ENCODE data around the gene CSF3. TPM values are rescaled to one million over a fixed set of nuclear protein-coding genes. Genes with fewer than 3 reads are reported as not detected.
A peak's percentile ranks its signal among the peaks of the same experiment; 100 is the strongest.

Gene CSF3
- total and polyA plus RNA-seq, 2 of the 13 experiments (the other 11 are each of a cell fraction or from before 2014, with no cell fraction given) = 0.09 TPM; not detected in 1

- TF ChIP-seq, protein P1, sequence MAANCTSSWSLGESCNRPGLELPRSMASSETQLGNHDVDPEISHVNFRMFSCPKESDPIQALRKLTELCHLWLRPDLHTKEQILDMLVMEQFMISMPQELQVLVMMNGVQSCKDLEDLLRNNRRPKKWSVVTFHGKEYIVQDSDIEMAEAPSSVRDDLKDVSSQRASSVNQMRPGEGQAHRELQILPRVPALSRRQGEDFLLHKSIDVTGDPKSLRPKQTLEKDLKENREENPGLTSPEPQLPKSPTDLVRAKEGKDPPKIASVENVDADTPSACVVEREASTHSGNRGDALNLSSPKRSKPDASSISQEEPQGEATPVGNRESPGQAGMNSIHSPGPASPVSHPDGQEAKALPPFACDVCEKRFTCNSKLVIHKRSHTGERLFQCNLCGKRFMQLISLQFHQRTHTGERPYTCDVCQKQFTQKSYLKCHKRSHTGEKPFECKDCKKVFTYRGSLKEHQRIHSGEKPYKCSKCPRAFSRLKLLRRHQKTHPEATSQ (CRISPR knock-in tag; IDR thresholded peaks at IDR 0.05; ENCODE audit: borderline replicate concordance) = no peak
- TF ChIP-seq, protein P2, sequence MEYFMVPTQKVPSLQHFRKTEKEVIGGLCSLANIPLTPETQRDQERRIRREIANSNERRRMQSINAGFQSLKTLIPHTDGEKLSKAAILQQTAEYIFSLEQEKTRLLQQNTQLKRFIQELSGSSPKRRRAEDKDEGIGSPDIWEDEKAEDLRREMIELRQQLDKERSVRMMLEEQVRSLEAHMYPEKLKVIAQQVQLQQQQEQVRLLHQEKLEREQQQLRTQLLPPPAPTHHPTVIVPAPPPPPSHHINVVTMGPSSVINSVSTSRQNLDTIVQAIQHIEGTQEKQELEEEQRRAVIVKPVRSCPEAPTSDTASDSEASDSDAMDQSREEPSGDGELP (IDR thresholded peaks at IDR 0.05; ENCODE audit: borderline replicate concordance, low read depth) = peak; percentile 98
- no peak for TF ChIP-seq YEATS2 (CRISPR knock-in tag; IDR thresholded peaks at IDR 0.05; ENCODE audit: borderline replicate concordance)
- TF ChIP-seq GZF1 (CRISPR knock-in tag; IDR thresholded peaks at IDR 0.05) = no peak
- TF ChIP-seq MXD1 (CRISPR knock-in tag; IDR thresholded peaks at IDR 0.05) = 0 out of 2 replicates have a peak, but pooled peaks have one; percentile 26
- TF ChIP-seq ZNF441 (CRISPR knock-in tag; IDR thresholded peaks at IDR 0.05; ENCODE audit: borderline replicate concordance) = no peak
These were observed at the start of gene CSF3 (continued) for GRCh38 chr17:40015005-40015997.

GRCh38 chr17:39966771-39967170 is 48.5 kb upstream of the CSF3 start:
- FAIRE-seq (no peak), DNase-seq (ENCODE audit: low spot score) (no peak), ATAC-seq (no peak)
- H3K9ac ChIP-seq (ENCODE audit: insufficient read depth, low read depth, low read length) = no peak overlapping the region
- peaks cover 6 to 64% of the 10 kb centered on the region in 2 experiments; a peak in 3 of 5 replicates for H3K27me3 ChIP-seq (ENCODE audit: control insufficient read depth in 1 of 2, insufficient read depth in 2 of 2, low read length in 2 of 2)
- H3K4me1 ChIP-seq (ENCODE audit: insufficient read depth, low read length) = no peaks in the 10 kb centered on the region
- in situ Hi-C loops (cut with HindIII; ENCODE audit: extremely low pct_ligation_motif_present, low pct_unique_long_range_greater_than_20kb) (no loop called here), intact Hi-C loops (cut with micrococcal nuclease; ENCODE audit: unreplicated experiment) (no loop called here)
- no peaks in the 10 kb centered on the region for H3K9me3 ChIP-seq (ENCODE audit: low read length)
- H3K79me2 ChIP-seq (ENCODE audit: insufficient read depth, low read length) = no peaks in the 10 kb centered on the region
- H3K27ac ChIP-seq (ENCODE audit: extremely low read length, insufficient read depth, low read length) = no peak overlapping the region
- H4K20me1 ChIP-seq (ENCODE audit: insufficient read depth, low read length) = no peaks in the 10 kb centered on the region
- H3K4me2 ChIP-seq (ENCODE audit: low read depth, low read length) = no peak overlapping the region
- POLR2A ChIA-PET = no interaction called here
- H2AFZ ChIP-seq (ENCODE audit: low read length) = no peak overlapping the region
- no TSS peak for BruUV-seq (replicated peaks)
- WGBS (ENCODE audit: low lambda C conversion rate) = 15% methylated on average over 6 of the region's 6 CpGs
- no peaks in the 10 kb centered on the region for H3K36me3 ChIP-seq (replicated peaks in 1 of 2; ENCODE audit: control insufficient read depth in 1 of 2, insufficient read depth in 2 of 2, low read length in 2 of 2)
- no peak overlapping the region for H3K4me3 ChIP-seq (replicated peaks in 1 of 3; ENCODE audit: insufficient read depth in 1 of 3, low read depth in 2 of 3, low read length in 3 of 3)
- CTCF ChIA-PET (ENCODE audit: low intra/inter-chr PET ratio, low total read pairs) = no interaction called here
- no peak for TF ChIP-seq ISL2 (CRISPR knock-in tag; IDR thresholded peaks at IDR 0.05)
- TF ChIP-seq, protein P3, sequence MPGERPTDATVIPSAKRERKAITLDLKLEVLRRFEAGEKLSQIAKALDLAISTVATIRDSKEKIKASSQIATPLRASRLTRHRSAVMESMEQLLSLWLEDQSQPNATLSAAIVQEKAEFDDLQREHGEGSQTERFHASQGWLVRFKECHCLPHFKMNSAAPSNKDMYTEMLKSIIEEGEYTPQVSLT (CRISPR knock-in tag; IDR thresholded peaks at IDR 0.05; ENCODE audit: borderline replicate concordance, low read depth) = no peak
- no peak for TF ChIP-seq ZNF782 (CRISPR knock-in tag; IDR thresholded peaks at IDR 0.05; ENCODE audit: borderline replicate concordance)
- no peak for TF ChIP-seq NFATC3 (CRISPR knock-in tag; IDR thresholded peaks at IDR 0.05)
- TF ChIP-seq ATM (IDR thresholded peaks at IDR 0.05; ENCODE audit: borderline replicate concordance) = no peak

Measured in HepG2 (cell line).